ENCODE measurements around the gene PIP5K1B.

PIP5K1B gene

DNA sequence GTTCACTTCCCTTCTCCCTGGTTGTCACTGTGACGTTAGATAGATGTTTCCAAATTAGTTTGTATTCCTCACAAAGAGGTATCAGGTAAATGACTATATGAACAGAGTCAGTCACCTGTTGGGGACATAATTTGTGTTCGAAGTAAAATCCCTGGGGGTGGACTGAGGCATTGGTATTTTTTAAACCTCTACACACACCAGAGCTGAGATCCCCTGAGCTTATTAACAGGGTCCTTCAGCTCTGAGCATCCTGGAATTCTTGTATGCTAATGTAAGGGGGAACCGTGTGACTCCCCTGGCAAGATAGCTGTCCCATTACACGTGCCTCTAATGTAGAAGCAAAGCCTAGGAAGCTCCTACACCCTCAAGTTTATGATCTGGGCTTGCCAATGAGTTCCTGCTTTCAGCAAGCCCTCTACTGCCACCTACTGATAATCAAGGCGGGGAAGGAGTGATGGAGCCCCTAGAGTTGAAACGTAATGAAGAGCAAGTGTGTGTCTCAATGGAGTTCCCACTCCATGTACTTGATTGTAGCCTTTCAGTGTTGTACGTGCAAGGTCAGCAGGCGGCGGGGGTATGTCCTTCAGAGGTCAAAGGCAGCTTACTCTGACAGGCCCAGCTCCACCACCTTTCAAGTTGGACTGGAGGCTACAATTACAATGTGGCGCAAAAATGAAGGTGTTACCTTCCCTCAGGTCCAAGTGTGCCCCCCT, 294.5 kb downstream of the PIP5K1B start:
- TF ChIP-seq TCF12 (IDR thresholded peaks at IDR 0.05; ENCODE audit: low read depth) = no peak
- peak; percentile 85 for TF ChIP-seq RAD21 (IDR thresholded peaks at IDR 0.05; ENCODE audit: low read depth)
- no peak for TF ChIP-seq TEAD4 (IDR thresholded peaks at IDR 0.05)

DNA sequence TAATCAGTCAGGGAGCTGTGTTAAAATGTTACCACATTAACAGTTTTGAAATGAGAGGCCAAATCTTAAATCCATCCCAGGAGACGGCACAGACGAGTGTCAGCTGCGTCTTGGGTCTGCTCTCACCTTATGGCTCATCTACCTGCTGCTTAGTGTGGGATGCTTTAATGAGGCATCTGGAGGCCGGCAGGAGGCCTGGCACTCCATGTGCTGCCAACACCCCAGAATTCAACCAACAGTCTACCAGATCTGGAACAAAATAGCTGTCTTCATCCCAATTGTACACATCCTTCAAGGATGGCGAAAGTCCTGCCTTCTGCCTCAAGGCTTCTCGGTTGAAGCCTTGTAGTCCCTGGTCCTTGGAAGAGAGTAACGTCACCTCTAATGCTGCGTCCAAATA, 296.9 kb downstream of the PIP5K1B start:
- TF ChIP-seq TCF12 (IDR thresholded peaks at IDR 0.05; ENCODE audit: low read depth) = no peak
- no peak for TF ChIP-seq CEBPB (IDR thresholded peaks at IDR 0.05)
- TF ChIP-seq TAF1 (IDR thresholded peaks at IDR 0.05; ENCODE audit: low read depth) = no peak
- TF ChIP-seq, protein P1, sequence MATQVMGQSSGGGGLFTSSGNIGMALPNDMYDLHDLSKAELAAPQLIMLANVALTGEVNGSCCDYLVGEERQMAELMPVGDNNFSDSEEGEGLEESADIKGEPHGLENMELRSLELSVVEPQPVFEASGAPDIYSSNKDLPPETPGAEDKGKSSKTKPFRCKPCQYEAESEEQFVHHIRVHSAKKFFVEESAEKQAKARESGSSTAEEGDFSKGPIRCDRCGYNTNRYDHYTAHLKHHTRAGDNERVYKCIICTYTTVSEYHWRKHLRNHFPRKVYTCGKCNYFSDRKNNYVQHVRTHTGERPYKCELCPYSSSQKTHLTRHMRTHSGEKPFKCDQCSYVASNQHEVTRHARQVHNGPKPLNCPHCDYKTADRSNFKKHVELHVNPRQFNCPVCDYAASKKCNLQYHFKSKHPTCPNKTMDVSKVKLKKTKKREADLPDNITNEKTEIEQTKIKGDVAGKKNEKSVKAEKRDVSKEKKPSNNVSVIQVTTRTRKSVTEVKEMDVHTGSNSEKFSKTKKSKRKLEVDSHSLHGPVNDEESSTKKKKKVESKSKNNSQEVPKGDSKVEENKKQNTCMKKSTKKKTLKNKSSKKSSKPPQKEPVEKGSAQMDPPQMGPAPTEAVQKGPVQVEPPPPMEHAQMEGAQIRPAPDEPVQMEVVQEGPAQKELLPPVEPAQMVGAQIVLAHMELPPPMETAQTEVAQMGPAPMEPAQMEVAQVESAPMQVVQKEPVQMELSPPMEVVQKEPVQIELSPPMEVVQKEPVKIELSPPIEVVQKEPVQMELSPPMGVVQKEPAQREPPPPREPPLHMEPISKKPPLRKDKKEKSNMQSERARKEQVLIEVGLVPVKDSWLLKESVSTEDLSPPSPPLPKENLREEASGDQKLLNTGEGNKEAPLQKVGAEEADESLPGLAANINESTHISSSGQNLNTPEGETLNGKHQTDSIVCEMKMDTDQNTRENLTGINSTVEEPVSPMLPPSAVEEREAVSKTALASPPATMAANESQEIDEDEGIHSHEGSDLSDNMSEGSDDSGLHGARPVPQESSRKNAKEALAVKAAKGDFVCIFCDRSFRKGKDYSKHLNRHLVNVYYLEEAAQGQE (IDR thresholded peaks at IDR 0.05; ENCODE audit: low read depth) = no peak
- no peak for TF ChIP-seq EGR1 (IDR thresholded peaks at IDR 0.05)

DNA sequence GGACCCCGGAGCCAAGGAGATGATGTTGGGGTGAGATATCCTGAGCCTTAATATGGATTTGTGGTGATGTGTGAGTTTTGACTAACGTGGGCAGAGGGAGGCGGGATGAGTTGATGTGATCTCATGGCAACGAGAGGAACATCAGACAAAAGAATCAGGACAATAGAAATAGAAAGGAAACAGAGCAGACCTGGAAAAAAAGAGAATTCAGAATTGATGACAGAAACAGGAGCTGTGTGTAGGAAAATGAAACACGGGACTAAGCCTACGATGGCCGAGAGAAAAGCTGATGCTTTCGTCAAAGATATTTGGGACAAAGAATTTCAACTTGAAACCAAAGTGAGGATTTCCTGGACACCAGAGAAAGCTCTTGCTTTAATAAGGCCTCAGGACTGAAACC, 298.0 kb downstream of the PIP5K1B start:
- TF ChIP-seq TEAD4 (IDR thresholded peaks at IDR 0.05) (no peak), TAF1 (IDR thresholded peaks at IDR 0.05; ENCODE audit: low read depth) (no peak), RAD21 (IDR thresholded peaks at IDR 0.05; ENCODE audit: low read depth) (no peak), YY1 (IDR thresholded peaks at IDR 0.05; ENCODE audit: low read depth) (no peak), EP300 (IDR thresholded peaks at IDR 0.05; ENCODE audit: borderline replicate concordance) (no peak), NFIC (IDR thresholded peaks at IDR 0.05) (no peak), FOXM1 (IDR thresholded peaks at IDR 0.05; ENCODE audit: borderline replicate concordance, low read depth) (no peak), TCF12 (IDR thresholded peaks at IDR 0.05; ENCODE audit: low read depth) (no peak), EGR1 (IDR thresholded peaks at IDR 0.05) (no peak), ZBTB7A (IDR thresholded peaks at IDR 0.05; ENCODE audit: low read depth) (no peak)
- TF ChIP-seq, protein P2, sequence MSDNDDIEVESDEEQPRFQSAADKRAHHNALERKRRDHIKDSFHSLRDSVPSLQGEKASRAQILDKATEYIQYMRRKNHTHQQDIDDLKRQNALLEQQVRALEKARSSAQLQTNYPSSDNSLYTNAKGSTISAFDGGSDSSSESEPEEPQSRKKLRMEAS (IDR thresholded peaks at IDR 0.05) = no peak
- TF ChIP-seq, protein P1 (IDR thresholded peaks at IDR 0.05; ENCODE audit: low read depth) = no peak
- TF ChIP-seq, protein P3, sequence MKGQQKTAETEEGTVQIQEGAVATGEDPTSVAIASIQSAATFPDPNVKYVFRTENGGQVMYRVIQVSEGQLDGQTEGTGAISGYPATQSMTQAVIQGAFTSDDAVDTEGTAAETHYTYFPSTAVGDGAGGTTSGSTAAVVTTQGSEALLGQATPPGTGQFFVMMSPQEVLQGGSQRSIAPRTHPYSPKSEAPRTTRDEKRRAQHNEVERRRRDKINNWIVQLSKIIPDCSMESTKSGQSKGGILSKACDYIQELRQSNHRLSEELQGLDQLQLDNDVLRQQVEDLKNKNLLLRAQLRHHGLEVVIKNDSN (IDR thresholded peaks at IDR 0.05) = no peak

DNA sequence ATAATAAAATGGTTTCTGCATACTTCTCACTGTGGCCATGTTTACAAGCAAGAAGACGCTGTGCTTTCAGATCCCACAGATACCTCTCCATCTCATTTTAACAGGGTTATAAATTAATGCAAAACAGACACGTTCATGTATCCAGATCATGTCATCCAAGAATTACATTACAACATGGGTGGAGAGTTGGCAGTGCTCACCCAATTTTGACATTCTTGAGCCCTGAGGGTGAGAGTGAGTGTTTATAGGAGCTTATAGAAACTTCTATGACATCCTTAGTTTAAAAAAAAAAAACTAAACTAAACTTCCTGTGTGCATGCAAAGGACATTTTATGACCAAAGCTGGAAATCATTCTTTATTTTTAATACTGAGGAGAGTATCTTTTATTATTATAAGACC, 299.8 kb downstream of the PIP5K1B start:
- TF ChIP-seq, protein P2 (IDR thresholded peaks at IDR 0.05) = no peak

DNA sequence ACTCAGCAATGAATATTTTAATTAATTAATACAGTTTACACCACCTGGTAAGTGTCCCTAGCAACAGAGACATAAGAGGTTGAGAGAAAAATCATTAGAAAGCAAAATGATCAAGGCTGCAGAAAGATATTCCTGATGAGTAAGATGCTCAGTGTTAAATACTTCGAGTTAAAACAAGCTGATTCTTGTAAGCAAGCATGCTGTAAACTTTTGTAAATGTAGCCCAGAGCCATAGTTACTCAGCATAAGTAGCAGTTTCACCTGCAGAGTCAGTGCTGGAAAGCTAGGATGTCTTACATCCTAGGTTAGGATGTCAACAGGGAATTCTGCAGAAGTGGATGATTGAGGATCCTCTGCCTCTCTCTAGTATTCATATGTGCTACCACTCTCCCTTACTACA, 304.7 kb downstream of the PIP5K1B start:
- TF ChIP-seq YY1 (IDR thresholded peaks at IDR 0.05; ENCODE audit: low read depth) (no peak), TCF12 (IDR thresholded peaks at IDR 0.05; ENCODE audit: low read depth) (no peak), CEBPB (IDR thresholded peaks at IDR 0.05) (no peak), NFIC (IDR thresholded peaks at IDR 0.05) (no peak), EP300 (IDR thresholded peaks at IDR 0.05; ENCODE audit: borderline replicate concordance) (no peak)
- TF ChIP-seq, protein P1 (IDR thresholded peaks at IDR 0.05; ENCODE audit: low read depth) = no peak

DNA sequence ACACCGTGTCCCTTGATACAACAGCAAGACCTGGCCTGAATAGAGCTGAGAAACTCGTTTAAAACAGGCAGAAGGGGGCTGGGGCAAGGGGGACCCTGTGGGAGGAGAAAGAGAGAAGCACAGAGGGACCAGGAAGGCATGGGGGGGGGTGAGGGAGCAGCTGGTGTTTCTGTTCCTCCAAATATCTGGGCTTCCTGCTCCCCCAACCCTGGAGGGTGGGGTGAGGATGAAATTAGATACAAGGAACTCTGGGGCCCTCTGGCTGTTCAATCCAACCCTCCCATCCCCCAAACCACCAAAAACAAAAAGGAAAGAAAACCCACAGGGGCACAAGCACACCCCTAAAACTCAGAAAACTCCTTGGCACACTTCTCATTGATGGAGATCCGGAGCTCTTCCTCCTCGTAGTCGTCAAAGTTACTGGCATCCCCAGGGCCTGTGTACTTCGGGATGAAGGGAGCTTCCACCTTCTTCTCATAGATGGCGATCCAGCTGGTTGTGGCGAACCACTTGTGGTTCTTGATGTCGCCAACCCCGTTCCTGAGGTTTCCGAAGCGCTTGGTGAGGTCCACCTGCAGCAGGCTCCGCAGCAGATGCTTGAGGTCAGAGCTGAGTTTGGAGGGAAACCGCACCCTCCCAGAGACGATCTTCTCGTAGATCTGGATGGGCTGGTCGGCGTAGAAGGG, 307.8 kb downstream of the PIP5K1B start:
- TF ChIP-seq, protein P3 (IDR thresholded peaks at IDR 0.05) = no peak
- TF ChIP-seq RAD21 (IDR thresholded peaks at IDR 0.05; ENCODE audit: low read depth) = no peak
- TF ChIP-seq EGR1 (IDR thresholded peaks at IDR 0.05) = no peak
- no peak for TF ChIP-seq EP300 (IDR thresholded peaks at IDR 0.05; ENCODE audit: borderline replicate concordance)
- no peak for TF ChIP-seq ZBTB7A (IDR thresholded peaks at IDR 0.05; ENCODE audit: low read depth)
- TF ChIP-seq YY1 (IDR thresholded peaks at IDR 0.05; ENCODE audit: low read depth) = no peak
- TF ChIP-seq, protein P2 (IDR thresholded peaks at IDR 0.05) = no peak
- no peak for TF ChIP-seq FOXM1 (IDR thresholded peaks at IDR 0.05; ENCODE audit: borderline replicate concordance, low read depth)
- TF ChIP-seq TAF1 (IDR thresholded peaks at IDR 0.05; ENCODE audit: low read depth) = no peak
